ENCODE measurements around the gene DCHS1.

DCHS1 gene

DNA sequence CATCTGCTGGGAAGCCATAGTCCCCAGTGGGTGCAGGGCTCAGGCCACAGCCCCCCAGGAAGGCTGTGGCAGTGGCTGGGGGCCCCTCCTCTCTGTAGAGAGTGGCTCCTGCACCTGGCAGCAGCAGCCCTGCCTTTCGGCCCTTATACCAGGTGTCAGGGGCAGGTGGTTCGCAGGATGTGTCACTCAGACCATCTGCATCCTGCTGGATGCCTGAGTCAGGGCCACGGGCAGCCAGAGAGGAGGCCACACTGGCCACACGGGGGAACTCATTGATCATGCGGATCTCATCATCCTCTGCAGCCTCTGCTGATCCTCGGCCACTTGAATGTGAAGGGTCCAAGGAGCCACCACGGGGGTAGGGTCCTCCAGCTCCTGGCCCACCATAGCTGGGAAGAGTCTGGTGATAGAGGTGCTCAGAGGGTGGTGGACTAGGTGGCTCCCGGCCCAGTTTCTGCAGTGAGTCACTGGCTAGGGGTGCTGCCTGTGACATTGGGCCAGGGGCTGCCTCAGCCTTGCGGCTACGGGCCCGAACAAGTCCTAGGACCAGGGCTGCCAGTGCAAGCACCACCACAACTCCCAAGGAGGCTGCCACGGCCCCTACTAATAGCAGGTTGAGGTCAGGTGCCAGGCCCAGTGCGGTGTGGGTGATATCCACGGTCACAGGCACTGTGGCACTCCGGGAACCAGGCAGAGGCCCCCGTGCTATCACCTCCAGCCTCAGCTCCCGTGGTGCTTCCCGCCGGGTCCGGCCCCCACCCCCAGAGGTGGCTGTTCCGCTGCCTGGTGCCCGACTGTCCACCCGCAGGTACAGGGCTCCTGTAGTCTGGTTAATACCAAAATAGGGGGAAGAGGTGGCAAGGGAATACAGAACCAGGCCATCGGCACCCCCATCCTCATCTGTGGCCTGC lies 33.1 kb downstream of the DCHS1 start:
- DNase-seq (ENCODE audit: insufficient read length): no peak
- no peak for FAIRE-seq
- TF ChIP-seq POLR2A (IDR thresholded peaks at IDR 0.05; ENCODE audit: low read depth, low read length): no peak
- TF ChIP-seq POLR2AphosphoS5 (IDR thresholded peaks at IDR 0.05; ENCODE audit: low read depth, low read length): no peak
- no peak for TF ChIP-seq TAF1 (IDR thresholded peaks at IDR 0.05; ENCODE audit: borderline replicate concordance, low read depth, low read length)

DNA sequence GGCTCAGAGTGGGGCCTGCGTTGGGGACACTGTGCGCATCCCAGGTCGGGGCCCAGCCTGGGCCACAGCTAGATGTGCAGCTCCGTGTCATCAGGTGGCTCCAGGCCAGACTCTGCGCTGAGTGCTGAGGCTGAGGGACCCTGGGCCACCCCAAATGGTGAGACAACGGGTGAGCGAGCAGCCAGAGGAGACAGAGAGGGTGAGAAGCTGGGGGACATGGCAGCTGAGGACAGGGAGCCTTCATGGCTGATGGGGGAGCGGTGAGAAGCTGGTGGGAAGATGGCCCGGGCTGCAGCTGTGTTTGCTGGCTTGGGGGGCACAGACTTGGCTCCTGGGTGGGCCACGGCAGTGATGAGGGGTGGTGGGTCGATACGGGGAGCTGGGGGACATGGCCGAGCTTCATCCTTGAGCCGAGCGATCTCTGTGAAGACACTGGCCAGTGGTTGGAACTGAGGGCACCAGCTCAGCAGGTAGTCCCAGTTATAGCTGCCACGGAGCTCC lies 33.8 kb downstream of the DCHS1 start:
- TF ChIP-seq TAF1 (IDR thresholded peaks at IDR 0.05; ENCODE audit: borderline replicate concordance, low read depth, low read length) (no peak), POLR2A (IDR thresholded peaks at IDR 0.05; ENCODE audit: low read depth, low read length) (no peak), POLR2AphosphoS5 (IDR thresholded peaks at IDR 0.05; ENCODE audit: low read depth, low read length) (no peak)
- no peak for DNase-seq (ENCODE audit: insufficient read length)
- no peak for FAIRE-seq

DNA sequence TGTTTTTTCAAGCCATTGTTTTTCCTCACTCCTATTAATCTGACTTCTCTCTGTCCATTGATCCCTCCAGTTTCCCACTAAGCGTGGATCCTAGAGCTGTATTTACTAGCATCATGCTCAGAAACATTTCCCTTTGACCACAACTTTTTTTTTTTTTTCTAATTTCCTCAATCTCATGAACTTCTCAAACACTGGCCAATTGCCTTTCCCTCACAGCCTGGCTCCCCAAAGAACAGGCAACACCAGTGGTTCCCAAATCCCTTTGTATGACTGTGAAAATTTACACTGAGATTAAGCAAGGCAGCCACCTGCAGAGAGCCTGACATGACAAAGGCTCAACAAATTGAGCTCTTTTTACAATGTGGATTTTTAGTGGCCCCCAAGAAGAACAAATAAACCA lies 35.0 kb downstream of the DCHS1 start:
- no peak for TF ChIP-seq POLR2A (IDR thresholded peaks at IDR 0.05; ENCODE audit: low read depth, low read length)
- no peak for TF ChIP-seq TAF1 (IDR thresholded peaks at IDR 0.05; ENCODE audit: borderline replicate concordance, low read depth, low read length)
- no peak for TF ChIP-seq POLR2AphosphoS5 (IDR thresholded peaks at IDR 0.05; ENCODE audit: low read depth, low read length)
- DNase-seq (ENCODE audit: insufficient read length) (no peak), FAIRE-seq (no peak)

DNA sequence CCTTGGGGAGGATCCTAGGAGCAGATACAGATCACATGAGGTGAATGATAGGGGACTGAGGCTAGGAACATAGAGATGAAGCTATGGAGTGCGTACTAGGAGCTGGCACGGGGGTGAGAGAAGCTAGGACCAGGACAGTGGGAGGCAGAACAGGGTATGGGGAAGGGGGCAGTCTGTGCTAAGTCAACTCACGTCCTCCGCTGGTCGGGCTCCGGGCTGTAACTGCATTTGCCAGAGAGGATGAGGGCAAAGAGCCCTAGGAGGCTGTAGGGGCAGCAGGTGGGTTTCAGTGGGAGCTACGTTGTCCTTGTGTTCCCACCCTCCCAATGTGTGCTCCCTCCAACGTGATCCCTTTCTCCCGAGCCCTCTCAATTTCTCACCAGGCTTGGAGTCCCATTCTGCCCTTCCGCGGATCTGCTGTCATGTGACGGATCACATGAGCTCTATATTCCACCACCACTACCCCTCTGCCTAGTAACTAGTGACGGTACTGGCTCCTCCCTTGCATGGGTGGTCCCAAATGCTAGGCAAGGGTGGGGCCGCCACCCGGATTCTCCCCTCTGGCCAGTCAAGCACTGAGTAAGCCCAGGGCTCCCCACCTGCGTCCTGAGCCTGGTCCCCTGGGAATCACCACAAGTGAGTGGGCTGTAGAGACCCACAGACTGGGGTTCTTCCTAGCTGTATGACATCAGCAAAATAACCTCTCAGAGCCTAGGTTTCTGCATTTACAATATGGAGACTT lies 36.4 kb downstream of the DCHS1 start, which contains the start of gene TPP1:
TSS of gene TPP1 (minus strand) at position 419 of the 742 bp plus-strand sequence. CDS start at position 397, 22 bp downstream.
- DNase-seq (ENCODE audit: insufficient read length): peak; percentile 94
- FAIRE-seq: peak; percentile 100
- TF ChIP-seq POLR2AphosphoS5 (IDR thresholded peaks at IDR 0.05; ENCODE audit: low read depth, low read length): no peak
- TF ChIP-seq POLR2A (IDR thresholded peaks at IDR 0.05; ENCODE audit: low read depth, low read length): peak; percentile 63

DNA sequence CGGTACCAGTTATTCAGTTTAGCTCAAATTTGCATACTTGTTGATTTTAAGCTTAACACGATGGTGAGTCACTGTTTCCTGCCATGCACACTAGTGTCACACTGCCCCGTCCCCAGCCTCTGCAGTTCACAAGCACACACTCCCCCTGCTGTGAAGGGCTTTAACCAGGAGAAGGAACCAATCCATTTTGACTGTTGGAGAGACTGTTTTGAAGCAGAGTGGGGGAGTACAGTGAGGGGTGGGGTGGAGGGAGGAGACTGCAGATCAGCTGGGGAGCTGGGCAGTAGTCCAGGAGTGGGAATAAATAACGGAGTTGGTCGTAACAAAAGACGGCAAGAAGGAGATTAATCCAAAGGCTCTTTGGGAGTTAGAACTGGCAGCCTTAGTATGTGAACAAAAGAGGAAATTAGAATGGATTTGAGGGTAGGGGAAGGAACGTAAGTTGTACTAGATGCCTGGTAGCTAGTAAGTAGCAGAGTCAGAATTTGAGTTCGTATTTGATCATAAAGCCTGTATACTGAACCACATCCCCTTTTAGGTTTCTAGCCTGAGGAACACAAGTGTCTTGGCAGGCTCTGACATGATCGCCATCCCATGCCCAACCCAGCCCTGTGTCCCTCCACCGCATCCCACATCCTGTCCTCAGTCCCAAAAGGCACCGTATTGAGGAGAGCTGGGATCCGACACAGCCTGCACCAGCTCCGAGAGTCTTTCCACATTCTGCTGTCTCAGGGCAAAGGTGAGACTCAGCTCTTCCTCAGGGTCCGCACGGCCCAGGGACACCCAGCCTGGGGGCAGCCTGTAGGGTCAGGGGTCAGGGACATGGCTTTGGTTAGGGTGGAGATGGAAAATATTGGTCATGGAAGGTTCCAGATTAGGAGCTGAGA lies 37.2 kb downstream of the DCHS1 start:
- no peak for TF ChIP-seq TAF1 (IDR thresholded peaks at IDR 0.05; ENCODE audit: borderline replicate concordance, low read depth, low read length)
- TF ChIP-seq POLR2A (IDR thresholded peaks at IDR 0.05; ENCODE audit: low read depth, low read length): no peak
- no peak for TF ChIP-seq POLR2AphosphoS5 (IDR thresholded peaks at IDR 0.05; ENCODE audit: low read depth, low read length)
- peak; percentile 74 for FAIRE-seq
- DNase-seq (ENCODE audit: insufficient read length): no peak

DNA sequence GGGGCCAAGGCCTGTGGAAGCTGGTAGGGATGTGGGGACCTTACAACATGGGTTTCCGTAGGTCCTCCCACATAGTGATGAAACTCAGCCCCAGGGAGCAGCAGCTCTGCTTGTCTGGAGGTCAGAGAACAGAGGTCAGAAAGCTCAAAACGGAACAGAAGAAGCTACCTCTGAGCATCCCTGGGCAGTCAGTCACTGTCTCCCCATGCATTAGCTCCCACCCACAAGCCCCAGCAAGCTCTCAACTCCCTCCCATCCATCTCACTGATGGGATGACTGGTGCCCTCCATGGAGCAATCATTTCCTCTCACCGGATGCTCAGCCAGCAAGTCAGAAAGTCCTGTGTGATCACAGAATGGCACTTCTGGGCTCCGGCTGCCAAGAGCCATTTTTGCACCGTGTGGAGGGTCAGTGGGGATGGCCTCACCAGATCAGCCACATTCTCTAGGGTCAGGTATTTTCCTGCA lies 38.3 kb downstream of the DCHS1 start:
- TF ChIP-seq POLR2A (IDR thresholded peaks at IDR 0.05; ENCODE audit: low read depth, low read length) (no peak), POLR2AphosphoS5 (IDR thresholded peaks at IDR 0.05; ENCODE audit: low read depth, low read length) (no peak), TAF1 (IDR thresholded peaks at IDR 0.05; ENCODE audit: borderline replicate concordance, low read depth, low read length) (no peak)
- no peak for DNase-seq (ENCODE audit: insufficient read length)
- no peak for FAIRE-seq

DNA sequence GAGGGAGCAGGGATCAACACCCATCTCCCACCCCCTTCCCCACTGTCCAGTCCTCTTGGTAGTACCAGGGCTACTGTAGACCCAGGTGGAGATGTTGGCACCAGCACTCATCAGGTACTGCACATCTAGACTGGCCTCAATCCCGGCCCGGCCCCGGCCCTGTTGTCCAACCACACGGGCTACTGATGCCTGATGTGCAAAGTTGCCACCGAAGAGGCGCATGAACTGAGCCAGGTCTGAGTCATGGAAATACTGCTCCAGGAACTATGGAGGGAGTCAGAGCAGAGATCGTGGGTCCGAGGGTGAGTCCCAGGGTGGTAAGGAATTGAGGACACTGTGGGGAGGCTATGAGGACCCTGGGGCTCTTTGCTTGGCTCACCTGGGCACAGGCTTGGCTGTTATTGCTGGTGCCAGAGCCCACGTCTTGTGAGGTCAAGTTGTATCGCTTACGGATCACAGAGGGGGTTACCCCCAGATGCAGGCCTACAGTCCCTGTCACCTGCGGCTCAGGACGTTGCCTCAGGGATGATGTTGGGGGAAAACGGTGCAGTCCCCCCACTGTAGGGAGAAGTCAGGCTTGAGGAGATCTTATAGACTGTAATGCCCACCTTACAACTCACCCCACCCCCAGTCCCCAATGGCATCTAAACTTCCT lies 38.9 kb downstream of the DCHS1 start:
- TF ChIP-seq POLR2A (IDR thresholded peaks at IDR 0.05; ENCODE audit: low read depth, low read length) (no peak), POLR2AphosphoS5 (IDR thresholded peaks at IDR 0.05; ENCODE audit: low read depth, low read length) (no peak), TAF1 (IDR thresholded peaks at IDR 0.05; ENCODE audit: borderline replicate concordance, low read depth, low read length) (no peak)
- no peak for DNase-seq (ENCODE audit: insufficient read length)
- no peak for FAIRE-seq

DNA sequence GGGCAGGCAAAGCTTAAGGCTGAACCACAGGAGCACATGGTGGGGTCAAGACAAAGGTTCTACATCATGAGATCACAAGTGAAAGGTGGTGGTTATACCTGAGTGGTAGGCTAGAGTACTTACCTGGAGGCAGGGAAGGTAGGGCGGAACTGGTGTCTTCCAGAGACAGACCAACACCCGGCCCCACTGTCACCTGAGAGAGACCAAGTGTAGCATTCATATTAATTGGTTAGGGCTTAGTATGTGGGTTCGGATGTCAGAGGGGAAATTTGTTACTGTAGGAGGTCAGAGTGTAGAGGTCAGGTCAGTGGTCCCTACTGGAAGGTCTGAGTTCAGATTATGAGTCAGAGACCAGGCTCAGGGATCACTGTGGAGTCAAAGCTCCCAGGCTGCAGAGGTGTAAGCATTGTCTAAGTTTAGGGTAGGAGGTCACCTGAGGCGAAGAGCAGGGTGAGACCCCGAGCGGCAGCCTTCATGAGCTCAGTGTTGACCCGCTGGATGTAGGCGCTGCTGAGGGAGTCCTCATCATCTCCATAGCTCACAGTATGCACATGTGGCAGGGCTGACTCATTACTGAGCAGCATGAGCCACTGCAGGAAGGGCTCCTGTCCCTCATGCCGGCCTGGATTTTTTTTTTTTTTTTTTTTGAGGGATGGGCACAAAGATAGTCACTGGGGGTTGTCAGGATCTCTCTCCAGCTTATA lies 39.6 kb downstream of the DCHS1 start:
- no peak for DNase-seq (ENCODE audit: insufficient read length)
- no peak for FAIRE-seq
- TF ChIP-seq POLR2A (IDR thresholded peaks at IDR 0.05; ENCODE audit: low read depth, low read length) (no peak), TAF1 (IDR thresholded peaks at IDR 0.05; ENCODE audit: borderline replicate concordance, low read depth, low read length) (no peak), POLR2AphosphoS5 (IDR thresholded peaks at IDR 0.05; ENCODE audit: low read depth, low read length) (no peak)

DNA sequence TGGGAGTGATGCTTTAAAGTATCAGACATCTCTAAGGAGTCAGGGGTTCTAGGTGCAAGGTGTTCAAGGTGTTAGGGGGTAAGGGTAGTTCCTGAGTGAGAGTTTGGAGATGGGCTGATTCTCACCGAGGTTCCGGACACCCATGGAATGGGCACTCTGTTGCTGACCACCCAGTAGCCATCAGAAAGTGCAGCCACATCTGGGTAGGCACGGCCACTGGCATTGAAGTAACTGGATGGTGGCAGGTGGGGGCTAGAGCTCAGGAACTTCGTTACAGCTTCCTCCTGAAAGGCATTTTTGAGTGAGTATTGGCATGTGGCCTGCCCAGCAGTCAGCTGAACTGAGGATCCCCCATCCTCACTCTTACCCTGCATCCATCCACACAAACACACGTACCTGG lies 40.6 kb downstream of the DCHS1 start:
- TF ChIP-seq TAF1 (IDR thresholded peaks at IDR 0.05; ENCODE audit: borderline replicate concordance, low read depth, low read length) (no peak), POLR2AphosphoS5 (IDR thresholded peaks at IDR 0.05; ENCODE audit: low read depth, low read length) (no peak), POLR2A (IDR thresholded peaks at IDR 0.05; ENCODE audit: low read depth, low read length) (no peak)
- FAIRE-seq: no peak
- no peak for DNase-seq (ENCODE audit: insufficient read length)

DNA sequence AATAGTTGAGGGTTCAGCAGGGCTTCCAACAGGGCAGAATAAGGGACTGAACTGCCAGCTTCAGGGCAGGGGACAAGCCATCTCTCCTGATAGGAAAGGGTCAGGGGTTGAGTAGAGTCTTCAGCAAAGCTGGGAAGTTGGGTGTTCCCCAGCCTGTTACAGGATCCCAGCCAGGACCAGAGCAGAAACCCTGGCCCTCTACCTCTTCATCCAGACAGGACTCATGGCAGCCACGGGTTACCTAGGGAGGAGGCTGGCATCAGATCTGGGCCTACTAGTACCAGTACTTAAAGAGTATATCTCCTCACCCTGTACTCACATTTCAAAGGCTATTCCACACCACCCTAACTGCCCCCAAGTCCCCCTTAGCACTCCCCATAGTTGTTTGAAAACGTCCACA lies 41.2 kb downstream of the DCHS1 start:
- FAIRE-seq: no peak
- TF ChIP-seq TAF1 (IDR thresholded peaks at IDR 0.05; ENCODE audit: borderline replicate concordance, low read depth, low read length): no peak
- no peak for TF ChIP-seq POLR2AphosphoS5 (IDR thresholded peaks at IDR 0.05; ENCODE audit: low read depth, low read length)
- no peak for TF ChIP-seq POLR2A (IDR thresholded peaks at IDR 0.05; ENCODE audit: low read depth, low read length)

More for the DNA sequence above, 41.2 kb downstream of the DCHS1 start:
- no peak for DNase-seq (ENCODE audit: insufficient read length)
